HCT116 (cell line): ENCODE measurements around the gene KDM2B. TPM values are rescaled to one million over a fixed set of nuclear protein-coding genes. Genes with fewer than 3 reads are reported as not detected.

Experiments
- ATAC-seq: fragments of 200-7000 bp; cut with Tn5 transposase; 2 replicates; pipeline ENCODE4 v1.9.1; 2020; ENCODE audit warnings: mild to moderate bottlenecking, moderate library complexity
- BruUV-seq: library from RNA; stranded (reverse); fragments of 400-500 nt; replicated peaks from 2 replicates; lab custom pipeline; 2021; lab: Mats Ljungman, UMichigan
- CTCF ChIA-PET: fragments of 300-600 bp; sonication (Branson Sonifier 250); formaldehyde crosslinking; loops from one replicate; lab custom pipeline; 2021; ENCODE audit warnings: antibody characterized with exemption; lab: Charles Lee
- POLR2A ChIA-PET: fragments of 300-600, 350-600 bp; sonication (Branson Sonifier 250); formaldehyde crosslinking; loops from one replicate; lab custom pipeline; 2021; ENCODE audit warnings: antibody characterized with exemption; lab: Charles Lee
- RAD21 ChIA-PET, 2 experiments: fragments of 300-600 bp; sonication (Branson Sonifier 250); formaldehyde crosslinking; loops; one replicate each; lab custom pipeline; 2023; ENCODE audit warnings: low total read pairs in 2 of 2; ENCODE audit not compliant: uncharacterized antibody in 2 of 2, unreplicated experiment in 2 of 2, low non-redundant PET in 1 of 2; lab: Charles Lee
- DNase-seq: peaks from one replicate; pipeline ENCODE4 v3.0.0-alpha.2; 2010; ENCODE audit warnings: low read depth, low spot score
- H2AFZ ChIP-seq: fragments of 200-600 bp; shearing (Covaris generic), sonication (generic); 2 replicates; pipeline ENCODE4 v1.6.1; 2017; ENCODE audit warnings: low read depth, mixed run types, mixed read lengths, antibody characterized with exemption, low read length; ENCODE audit not compliant: poor library complexity, severe bottlenecking
- H3K27ac ChIP-seq: 2 replicates; pipeline ENCODE4 v1.5.1; 2012; ENCODE audit warnings: low read depth, low read length
- H3K27me3 ChIP-seq: fragments of 200-600 bp; sonication (generic); 2 replicates; pipeline ENCODE4 v1.6.1; 2016; ENCODE audit warnings: mixed run types, low read length, mixed read lengths; ENCODE audit not compliant: insufficient read depth
- H3K36me3 ChIP-seq, 2 experiments: fragments of 200-500 bp in 1 of 2; fragments of 200-600 bp in 1 of 2; sonication (Bioruptor generic) in 1 of 2; sonication (generic) in 1 of 2; 2 replicates each; pipeline versions ENCODE4 v1.5.1 to v1.6.1; 2014 to 2016; ENCODE audit warnings: low read length in 2 of 2, inconsistent platforms in 1 of 2, mixed read lengths in 1 of 2, mixed run types in 1 of 2; ENCODE audit not compliant: insufficient read depth in 2 of 2, control insufficient read depth in 1 of 2
- H3K4me1 ChIP-seq, 2 experiments: fragments of 200-600 bp in 1 of 2; sonication (generic) in 1 of 2; 2 replicates each; pipeline versions ENCODE4 v1.5.1 to v1.6.1; 2012 to 2017; ENCODE audit warnings: low read length in 2 of 2, inconsistent platforms in 1 of 2, mild to moderate bottlenecking in 1 of 2, mixed read lengths in 1 of 2, mixed run types in 1 of 2, moderate library complexity in 1 of 2; ENCODE audit not compliant: insufficient read depth in 2 of 2, control insufficient read depth in 1 of 2
- H3K4me2 ChIP-seq: fragments of 200-600 bp; sonication (generic); 2 replicates; pipeline ENCODE4 v1.6.1; 2017; ENCODE audit warnings: mixed run types, low read length, mixed read lengths
- H3K4me3 ChIP-seq, 2 experiments: fragments of 200-600 bp in 1 of 2; sonication (generic) in 1 of 2; replicated peaks in 1 of 2; 2 replicates each; pipeline ENCODE4 v1.5.1; 2011 to 2016; ENCODE audit warnings: low read length in 2 of 2, control low read depth in 1 of 2, low read depth in 1 of 2, mild to moderate bottlenecking in 1 of 2, mixed read lengths in 1 of 2, mixed run types in 1 of 2
- H3K79me2 ChIP-seq: fragments of 200-600 bp; sonication (generic); 2 replicates; pipeline ENCODE4 v1.6.1; 2017; ENCODE audit warnings: mild to moderate bottlenecking, mixed run types, low read length, moderate library complexity, mixed read lengths; ENCODE audit not compliant: insufficient read depth
- H3K9ac ChIP-seq: fragments of 200-600 bp; sonication (generic); 2 replicates; pipeline ENCODE4 v1.6.1; 2016; ENCODE audit warnings: low read length, mixed read lengths
- H3K9me2 ChIP-seq: fragments of 200-600 bp; sonication (generic), shearing (Covaris generic); 2 replicates; pipeline ENCODE4 v1.6.1; 2017; ENCODE audit warnings: mixed run types, mild to moderate bottlenecking, moderate library complexity; ENCODE audit not compliant: insufficient read depth
- H3K9me3 ChIP-seq, 2 experiments: fragments of 200-500 bp in 1 of 2; fragments of 200-600 bp in 1 of 2; sonication (Bioruptor generic) in 1 of 2; sonication (generic) in 1 of 2; 2 replicates each; pipeline ENCODE4 v1.6.1; 2014 to 2017; ENCODE audit warnings: low read length in 2 of 2, mixed read lengths in 2 of 2, inconsistent platforms in 1 of 2, low read depth in 1 of 2, mild to moderate bottlenecking in 1 of 2, mixed run types in 1 of 2, moderate library complexity in 1 of 2; ENCODE audit not compliant: control insufficient read depth in 1 of 2, insufficient read depth in 1 of 2
- H4K20me1 ChIP-seq: fragments of 200-600 bp; sonication (generic), shearing (Covaris generic); 2 replicates; pipeline ENCODE4 v1.6.1; 2017; ENCODE audit warnings: mixed run types, mild to moderate bottlenecking, moderate library complexity; ENCODE audit not compliant: insufficient read depth
- ATF3 ChIP-seq: IDR thresholded peaks from 2 replicates; pipeline ENCODE4 v1.6.1; 2012
- CBX3 ChIP-seq: IDR thresholded peaks from 2 replicates; pipeline ENCODE4 v1.6.1; 2012; ENCODE audit warnings: low read depth
- CTCF ChIP-seq, 3 experiments: fragments of 200-600 bp in 1 of 3; sonication (generic) in 1 of 3; IDR thresholded peaks in 2 of 3; conservative IDR thresholded peaks in 1 of 3; 2 replicates each; pipeline ENCODE4 v1.5.1; 2012 to 2017; ENCODE audit warnings: low read depth in 2 of 3, low read length in 2 of 3, antibody characterized with exemption in 1 of 3, borderline replicate concordance in 1 of 3, control low read depth in 1 of 3, mild to moderate bottlenecking in 1 of 3, mixed read lengths in 1 of 3, mixed run types in 1 of 3, moderate library complexity in 1 of 3; ENCODE audit not compliant: insufficient read depth in 1 of 3
- EGR1 ChIP-seq: IDR thresholded peaks from 2 replicates; pipeline ENCODE4 v1.6.1; 2012; ENCODE audit warnings: low read depth
- ELF1 ChIP-seq: IDR thresholded peaks from 2 replicates; pipeline ENCODE4 v1.6.1; 2012; ENCODE audit warnings: low read depth, borderline replicate concordance
- EZH2 ChIP-seq: fragments of 200-600 bp; sonication (generic); IDR thresholded peaks from 2 replicates; pipeline ENCODE4 v1.6.1; 2017; ENCODE audit warnings: antibody characterized with exemption, mixed run types
- EZH2phosphoT487 ChIP-seq: fragments of 200-600 bp; IDR thresholded peaks from 2 replicates; pipeline ENCODE4 v1.6.1; 2018; ENCODE audit warnings: antibody characterized with exemption, borderline replicate concordance
- MAX ChIP-seq: IDR thresholded peaks from 2 replicates; pipeline ENCODE4 v1.6.1; 2012
- POLR2A ChIP-seq: IDR thresholded peaks from 2 replicates; pipeline ENCODE4 v1.7.0; 2011; ENCODE audit warnings: borderline replicate concordance; ENCODE audit not compliant: insufficient read depth, insufficient read length; ENCODE audit errors: extremely low read depth
- RAD21 ChIP-seq: IDR thresholded peaks from 2 replicates; pipeline ENCODE4 v1.6.1; 2012; ENCODE audit warnings: low read depth, mild to moderate bottlenecking
- SP1 ChIP-seq: IDR thresholded peaks from 2 replicates; pipeline ENCODE4 v1.6.1; 2012; ENCODE audit warnings: low read depth
- SRF ChIP-seq: IDR thresholded peaks from 2 replicates; pipeline ENCODE4 v1.6.1; 2012; ENCODE audit warnings: low read depth
- YY1 ChIP-seq: IDR thresholded peaks from 2 replicates; pipeline ENCODE4 v1.6.1; 2011; ENCODE audit warnings: low read length, low read depth, moderate library complexity, mild to moderate bottlenecking; ENCODE audit not compliant: insufficient replicate concordance; ENCODE audit errors: extremely low read depth
- ZBTB33 ChIP-seq: IDR thresholded peaks from 2 replicates; pipeline ENCODE4 v1.6.1; 2011; ENCODE audit warnings: mild to moderate bottlenecking, low read length, moderate library complexity; ENCODE audit not compliant: insufficient replicate concordance; ENCODE audit errors: extremely low read depth
- ZNF274 ChIP-seq: fragments of 200-500 bp; sonication (Bioruptor generic); IDR thresholded peaks from 2 replicates; pipeline ENCODE4 v1.6.1; 2014; ENCODE audit warnings: mild to moderate bottlenecking, low read depth, low read length, inconsistent platforms
- intact Hi-C: fragments of 100-400 bp; cut with micrococcal nuclease; formaldehyde crosslinking; loops from 2 replicates; pipeline ENCODE4 v1.10.0; 2022
- total RNA-seq: library from RNA; stranded (reverse); gene quantifications from one replicate; pipeline ENCODE4 v1.2.1, GENCODE V29; 2021; ENCODE audit not compliant: unreplicated experiment

Gene KDM2B
- total RNA-seq, 1 experiment from 2014 or later = 36.7 TPM

GRCh38 chr12:121451961-121452339 is 128.9 kb downstream of the KDM2B start:
- Histone ChIP-seq H3K9me2 (no peaks in the 10 kb centered on the region), H4K20me1 (no peaks in the 10 kb centered on the region), H3K9ac (no peak overlapping the region), H3K79me2 (peaks cover 37% of the 10 kb centered on the region), H3K4me1 (no peaks in the 10 kb centered on the region), H3K27ac (no peak overlapping the region), H3K27me3 (no peaks in the 10 kb centered on the region), H3K4me3 (no peak overlapping the region), H2AFZ (no peak overlapping the region), H3K9me3 (no peaks in the 10 kb centered on the region), H3K36me3 (peaks cover 0 to 5% of the 10 kb centered on the region in 2 experiments; a peak in 2 of 4 replicates), H3K4me2 (no peak overlapping the region)
- no peak for DNase-seq
- ChIA-PET RAD21 (no interaction called here), POLR2A (no interaction called here), CTCF (no interaction called here)
- ATAC-seq = no peak
- intact Hi-C loops = no loop called here
- no peak for TF ChIP-seq RAD21
- no peak for TF ChIP-seq EGR1
- TF ChIP-seq MAX = no peak
- no peak for TF ChIP-seq YY1
- TF ChIP-seq CTCF (IDR thresholded peaks at IDR 0.05 in 2 of 3, conservative IDR thresholded peaks at IDR 0.05 in 1 of 3; ENCODE audit: borderline replicate concordance in 1 of 3, insufficient read depth in 1 of 3, low read depth in 2 of 3, low read length in 2 of 3) = no peak
- TF ChIP-seq ZNF274 = no peak
- no peak for TF ChIP-seq EZH2
- no peak for TF ChIP-seq ZBTB33
- TF ChIP-seq SP1 = no peak
- no peak for TF ChIP-seq POLR2A
- TF ChIP-seq ELF1 = no peak
- no peak for TF ChIP-seq ATF3
- TF ChIP-seq SRF = no peak
- TF ChIP-seq CBX3 = no peak
- TF ChIP-seq EZH2phosphoT487 = no peak
- BruUV-seq = no TSS peak
